GM23338 (cell line): ENCODE data around the gene GRK5. TPM values are rescaled to one million over a fixed set of nuclear protein-coding genes. Genes with fewer than 3 reads are reported as not detected.

ENCODE experiments used
- ATAC-seq: fragments of 200-7000 bp; cut with Tn5 transposase; 3 replicates; pipeline ENCODE4 v1.9.1; 2020
- DNase-seq: peaks from one replicate; pipeline ENCODE4 v3.0.0-alpha.2; 2015; ENCODE audit warnings: low spot score
- H2AFZ ChIP-seq: fragments of 200-600 bp; sonication (generic); 2 replicates; pipeline ENCODE4 v1.8.0; 2016; ENCODE audit warnings: antibody characterized with exemption, mild to moderate bottlenecking, moderate library complexity
- H3F3A ChIP-seq: fragments of 200-600 bp; sonication (generic); replicated peaks from 2 replicates; pipeline ENCODE4 v1.8.0; 2017; ENCODE audit warnings: antibody characterized with exemption, mixed run types, low read depth
- H3K27ac ChIP-seq: fragments of 200-600 bp; sonication (generic); 2 replicates; pipeline ENCODE4 v1.6.1; 2016; ENCODE audit warnings: low read depth
- H3K27me3 ChIP-seq: fragments of 200-600 bp; sonication (generic); 2 replicates; pipeline ENCODE4 v1.8.0; 2016; ENCODE audit warnings: mild to moderate bottlenecking, mixed run types, moderate library complexity; ENCODE audit not compliant: insufficient read depth
- H3K36me3 ChIP-seq: fragments of 200-600 bp; sonication (generic); 2 replicates; pipeline ENCODE4 v1.8.0; 2016; ENCODE audit warnings: mild to moderate bottlenecking; ENCODE audit not compliant: insufficient read depth
- H3K4me1 ChIP-seq: fragments of 200-600 bp; sonication (generic); 2 replicates; pipeline ENCODE4 v1.8.0; 2016; ENCODE audit warnings: mild to moderate bottlenecking, moderate library complexity; ENCODE audit not compliant: insufficient read depth
- H3K4me2 ChIP-seq: fragments of 200-600 bp; sonication (generic); 2 replicates; pipeline ENCODE4 v1.7.1; 2017; ENCODE audit warnings: mixed run types
- H3K4me3 ChIP-seq: fragments of 200-600 bp; sonication (generic); 2 replicates; pipeline ENCODE4 v1.6.1; 2016; ENCODE audit warnings: mixed run types
- H3K79me2 ChIP-seq: fragments of 200-600 bp; sonication (generic); replicated peaks from 2 replicates; pipeline ENCODE4 v1.8.0; 2017; ENCODE audit warnings: mild to moderate bottlenecking; ENCODE audit not compliant: insufficient read depth
- H3K9me2 ChIP-seq: fragments of 200-600 bp; sonication (generic); 2 replicates; pipeline ENCODE4 v1.8.0; 2017; ENCODE audit not compliant: insufficient read depth
- H4K20me1 ChIP-seq: fragments of 200-600 bp; sonication (generic); replicated peaks from 2 replicates; pipeline ENCODE4 v1.8.0; 2017; ENCODE audit warnings: mild to moderate bottlenecking; ENCODE audit not compliant: insufficient read depth
- H3K27ac Mint-ChIP-seq: 2 replicates; pipeline ENCODE4 v1.8.0; 2020; ENCODE audit warnings: inconsistent platforms, mild to moderate bottlenecking, moderate library complexity, mixed read lengths
- H3K27me3 Mint-ChIP-seq: 3 replicates; pipeline ENCODE4 v1.8.0; 2022; ENCODE audit warnings: low read depth, mild to moderate bottlenecking, moderate library complexity, mixed read lengths, inconsistent platforms; ENCODE audit not compliant: insufficient read depth, poor library complexity
- H3K36me3 Mint-ChIP-seq: 3 replicates; pipeline ENCODE4 v1.8.0; 2021; ENCODE audit warnings: low read depth, mild to moderate bottlenecking, inconsistent platforms, moderate library complexity, mixed read lengths
- H3K4me1 Mint-ChIP-seq: 3 replicates; pipeline ENCODE4 v1.8.0; 2020; ENCODE audit warnings: mild to moderate bottlenecking, inconsistent platforms, mixed read lengths
- H3K4me3 Mint-ChIP-seq: 3 replicates; pipeline ENCODE4 v1.8.0; 2021; ENCODE audit warnings: moderate library complexity, mild to moderate bottlenecking, inconsistent platforms, mixed read lengths
- H3K9me3 Mint-ChIP-seq: 3 replicates; pipeline ENCODE4 v1.8.0; 2020; ENCODE audit warnings: moderate library complexity, mild to moderate bottlenecking, inconsistent platforms, mixed read lengths
- CREB1 ChIP-seq: fragments of 250-450 bp; sonication (Bioruptor Pico); IDR thresholded peaks from 2 replicates; pipeline ENCODE4 v1.5.0; 2020; ENCODE audit warnings: low read depth, mild to moderate bottlenecking, moderate library complexity
- EZH2 ChIP-seq: fragments of 200-600 bp; sonication (generic); IDR thresholded peaks from one replicate; pipeline ENCODE4 v1.8.0; 2017; ENCODE audit warnings: antibody characterized with exemption, mild to moderate bottlenecking, low read depth; ENCODE audit not compliant: unreplicated experiment
- EZH2phosphoT487 ChIP-seq: fragments of 200-600 bp; sonication (generic); IDR thresholded peaks from one replicate; pipeline ENCODE4 v1.8.1; 2018; ENCODE audit warnings: antibody characterized with exemption; ENCODE audit not compliant: unreplicated experiment
- JUNB ChIP-seq: IDR thresholded peaks from one replicate; pipeline ENCODE4 v1.6.1; 2016; ENCODE audit warnings: antibody characterized with exemption; ENCODE audit not compliant: unreplicated experiment
- NANOG ChIP-seq: IDR thresholded peaks from 2 replicates; pipeline ENCODE4 v1.6.1; 2016; ENCODE audit warnings: antibody characterized with exemption, borderline replicate concordance
- STAT1 ChIP-seq: IDR thresholded peaks from one replicate; pipeline ENCODE4 v1.6.1; 2016; ENCODE audit warnings: antibody characterized with exemption; ENCODE audit not compliant: unreplicated experiment
- ZNF114 ChIP-seq: fragments of 250-450 bp; sonication (Bioruptor Pico); IDR thresholded peaks from 2 replicates; pipeline ENCODE4 v1.5.0; 2020; ENCODE audit warnings: mild to moderate bottlenecking, moderate library complexity
- polyA plus RNA-seq: library from polyadenylated mRNA; unstranded; fragments of >200 nt; fragmentation: Nextera tagmentation; extraction: Ambion mirVana; gene quantifications from 2 replicates; pipeline ENCODE4 v1.2.1, GENCODE V29; 2016
- total RNA-seq: library from RNA; depleted of rRNA; stranded (reverse); fragments of >200 nt; shearing (Covaris generic); gene quantifications from 2 replicates; pipeline ENCODE4 v1.2.3, GENCODE V29; 2014
- TF ChIP-seq, protein P1 (sequence below): IDR thresholded peaks from one replicate; pipeline ENCODE4 v1.6.1; 2018; ENCODE audit warnings: antibody characterized with exemption; ENCODE audit not compliant: unreplicated experiment
- TF ChIP-seq, protein P2 (sequence below), 2 experiments: fragments of 200-600 bp in 1 of 2; sonication (generic) in 1 of 2; conservative IDR thresholded peaks; 2 replicates each; pipeline versions ENCODE4 v1.5.1 to v1.6.1; 2016 to 2017; ENCODE audit warnings: antibody characterized with exemption in 2 of 2, low read depth in 2 of 2, mild to moderate bottlenecking in 2 of 2, moderate library complexity in 1 of 2
- TF ChIP-seq, protein P3 (sequence below): fragments of 250-450 bp; sonication (Bioruptor Pico); IDR thresholded peaks from 2 replicates; pipeline ENCODE4 v1.5.0; 2020; ENCODE audit warnings: mild to moderate bottlenecking, moderate library complexity

The GRK5 gene
- total and polyA plus RNA-seq, 2 experiments from 2014 or later: 0.53 to 2.0 TPM

DNA sequence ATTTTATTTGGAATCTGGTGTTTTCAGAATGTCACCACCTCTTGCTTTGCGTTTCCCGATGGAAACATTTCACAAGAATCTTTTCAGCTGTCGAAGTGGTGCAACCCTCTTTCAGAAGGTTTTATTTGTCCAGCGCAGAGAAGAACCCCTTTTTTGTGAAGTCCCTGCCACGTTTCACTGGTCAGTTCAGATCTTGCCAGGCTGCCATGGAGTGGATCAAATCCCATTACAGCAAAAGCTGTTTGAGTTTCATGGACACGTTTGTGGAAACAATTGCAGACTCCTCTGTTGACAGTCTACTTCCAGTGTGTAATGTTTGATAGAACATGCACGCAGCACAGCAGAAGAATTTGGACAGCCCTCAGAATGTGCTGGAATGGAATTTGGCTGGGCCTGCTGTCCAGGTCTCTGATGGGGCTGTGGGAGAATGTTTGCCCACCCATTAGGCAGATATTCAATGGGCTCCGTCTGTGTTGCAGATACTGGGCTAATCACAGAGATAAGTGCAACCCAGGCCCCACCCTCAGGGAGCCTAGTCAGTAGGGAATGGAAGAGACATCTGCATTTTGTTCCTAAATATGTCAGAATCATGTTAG is 143.2 kb downstream of the GRK5 start:
- H3K27ac ChIP-seq: no peak overlapping the region
- DNase-seq: no peak
- H3K27me3 Mint-ChIP-seq: no peaks in the 10 kb centered on the region
- no peaks in the 10 kb centered on the region for H3K36me3 ChIP-seq
- H3K27me3 ChIP-seq: no peaks in the 10 kb centered on the region
- H3K9me2 ChIP-seq: 0 out of 2 replicates have a peak, but pooled peaks cover 3% of the 10 kb centered on the region
- no peak for ATAC-seq
- no peak overlapping the region for H3K4me3 Mint-ChIP-seq
- no peaks in the 10 kb centered on the region for H3F3A ChIP-seq
- H3K4me1 ChIP-seq: no peaks in the 10 kb centered on the region
- TF ChIP-seq STAT1: no peak
- TF ChIP-seq ZNF114 (CRISPR knock-in tag): no peak
- H3K36me3 Mint-ChIP-seq: peaks cover 4% of the 10 kb centered on the region; the same call in 1 of the 3 replicates
- no peak overlapping the region for H3K4me2 ChIP-seq
- H3K9me3 Mint-ChIP-seq: peaks cover 22% of the 10 kb centered on the region
- H3K79me2 ChIP-seq: no peaks in the 10 kb centered on the region
- no peak overlapping the region for H2AFZ ChIP-seq
- H4K20me1 ChIP-seq: no peaks in the 10 kb centered on the region
- no peaks in the 10 kb centered on the region for H3K4me1 Mint-ChIP-seq
- H3K4me3 ChIP-seq: no peak overlapping the region
- no peak overlapping the region for H3K27ac Mint-ChIP-seq

DNA sequence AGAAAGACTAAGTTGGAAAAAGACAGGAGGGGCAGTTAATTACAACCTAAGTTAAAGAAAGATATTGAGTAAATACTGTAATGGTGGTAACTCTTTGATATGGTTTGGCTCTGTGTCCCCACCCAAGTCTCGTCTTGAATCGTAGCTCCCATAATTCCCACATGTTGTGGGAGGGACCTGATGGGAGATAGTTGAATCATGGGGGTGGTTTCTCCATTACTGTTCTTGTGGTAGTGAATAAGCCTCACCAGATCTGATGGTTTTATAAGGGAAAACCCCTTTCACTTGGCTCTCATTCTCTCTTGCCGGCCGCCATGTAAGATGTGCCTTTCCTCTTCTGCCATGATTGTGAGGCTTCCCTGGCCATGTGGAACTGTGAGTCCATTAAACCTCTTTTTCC is 143.8 kb downstream of the GRK5 start:
- H3K4me2 ChIP-seq: no peak overlapping the region
- no peak for ATAC-seq
- no peaks in the 10 kb centered on the region for H3K79me2 ChIP-seq
- H3F3A ChIP-seq: no peaks in the 10 kb centered on the region
- H4K20me1 ChIP-seq: no peaks in the 10 kb centered on the region
- H3K9me3 Mint-ChIP-seq: peaks cover 28% of the 10 kb centered on the region
- H2AFZ ChIP-seq: no peak overlapping the region
- no peak overlapping the region for H3K27ac ChIP-seq
- no peak for DNase-seq
- H3K27ac Mint-ChIP-seq: no peak overlapping the region
- no peaks in the 10 kb centered on the region for H3K4me1 Mint-ChIP-seq
- H3K9me2 ChIP-seq: 0 out of 2 replicates have a peak, but pooled peaks cover 3% of the 10 kb centered on the region
- H3K27me3 ChIP-seq: no peaks in the 10 kb centered on the region
- no peak overlapping the region for H3K4me3 Mint-ChIP-seq
- no peak overlapping the region for H3K4me3 ChIP-seq
- H3K4me1 ChIP-seq: no peaks in the 10 kb centered on the region
- peaks cover 10% of the 10 kb centered on the region; the same call in 2 of the 3 replicates for H3K36me3 Mint-ChIP-seq
- no peaks in the 10 kb centered on the region for H3K27me3 Mint-ChIP-seq
- H3K36me3 ChIP-seq: no peaks in the 10 kb centered on the region
- TF ChIP-seq JUNB (no peak), EZH2phosphoT487 (no peak), EZH2 (no peak), CREB1 (CRISPR knock-in tag) (no peak), ZNF114 (CRISPR knock-in tag) (no peak), NANOG (no peak)
- TF ChIP-seq, protein P1, sequence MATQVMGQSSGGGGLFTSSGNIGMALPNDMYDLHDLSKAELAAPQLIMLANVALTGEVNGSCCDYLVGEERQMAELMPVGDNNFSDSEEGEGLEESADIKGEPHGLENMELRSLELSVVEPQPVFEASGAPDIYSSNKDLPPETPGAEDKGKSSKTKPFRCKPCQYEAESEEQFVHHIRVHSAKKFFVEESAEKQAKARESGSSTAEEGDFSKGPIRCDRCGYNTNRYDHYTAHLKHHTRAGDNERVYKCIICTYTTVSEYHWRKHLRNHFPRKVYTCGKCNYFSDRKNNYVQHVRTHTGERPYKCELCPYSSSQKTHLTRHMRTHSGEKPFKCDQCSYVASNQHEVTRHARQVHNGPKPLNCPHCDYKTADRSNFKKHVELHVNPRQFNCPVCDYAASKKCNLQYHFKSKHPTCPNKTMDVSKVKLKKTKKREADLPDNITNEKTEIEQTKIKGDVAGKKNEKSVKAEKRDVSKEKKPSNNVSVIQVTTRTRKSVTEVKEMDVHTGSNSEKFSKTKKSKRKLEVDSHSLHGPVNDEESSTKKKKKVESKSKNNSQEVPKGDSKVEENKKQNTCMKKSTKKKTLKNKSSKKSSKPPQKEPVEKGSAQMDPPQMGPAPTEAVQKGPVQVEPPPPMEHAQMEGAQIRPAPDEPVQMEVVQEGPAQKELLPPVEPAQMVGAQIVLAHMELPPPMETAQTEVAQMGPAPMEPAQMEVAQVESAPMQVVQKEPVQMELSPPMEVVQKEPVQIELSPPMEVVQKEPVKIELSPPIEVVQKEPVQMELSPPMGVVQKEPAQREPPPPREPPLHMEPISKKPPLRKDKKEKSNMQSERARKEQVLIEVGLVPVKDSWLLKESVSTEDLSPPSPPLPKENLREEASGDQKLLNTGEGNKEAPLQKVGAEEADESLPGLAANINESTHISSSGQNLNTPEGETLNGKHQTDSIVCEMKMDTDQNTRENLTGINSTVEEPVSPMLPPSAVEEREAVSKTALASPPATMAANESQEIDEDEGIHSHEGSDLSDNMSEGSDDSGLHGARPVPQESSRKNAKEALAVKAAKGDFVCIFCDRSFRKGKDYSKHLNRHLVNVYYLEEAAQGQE: no peak
- TF ChIP-seq, protein P2, sequence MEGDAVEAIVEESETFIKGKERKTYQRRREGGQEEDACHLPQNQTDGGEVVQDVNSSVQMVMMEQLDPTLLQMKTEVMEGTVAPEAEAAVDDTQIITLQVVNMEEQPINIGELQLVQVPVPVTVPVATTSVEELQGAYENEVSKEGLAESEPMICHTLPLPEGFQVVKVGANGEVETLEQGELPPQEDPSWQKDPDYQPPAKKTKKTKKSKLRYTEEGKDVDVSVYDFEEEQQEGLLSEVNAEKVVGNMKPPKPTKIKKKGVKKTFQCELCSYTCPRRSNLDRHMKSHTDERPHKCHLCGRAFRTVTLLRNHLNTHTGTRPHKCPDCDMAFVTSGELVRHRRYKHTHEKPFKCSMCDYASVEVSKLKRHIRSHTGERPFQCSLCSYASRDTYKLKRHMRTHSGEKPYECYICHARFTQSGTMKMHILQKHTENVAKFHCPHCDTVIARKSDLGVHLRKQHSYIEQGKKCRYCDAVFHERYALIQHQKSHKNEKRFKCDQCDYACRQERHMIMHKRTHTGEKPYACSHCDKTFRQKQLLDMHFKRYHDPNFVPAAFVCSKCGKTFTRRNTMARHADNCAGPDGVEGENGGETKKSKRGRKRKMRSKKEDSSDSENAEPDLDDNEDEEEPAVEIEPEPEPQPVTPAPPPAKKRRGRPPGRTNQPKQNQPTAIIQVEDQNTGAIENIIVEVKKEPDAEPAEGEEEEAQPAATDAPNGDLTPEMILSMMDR (conservative IDR thresholded peaks at IDR 0.05; ENCODE audit: low read depth in 2 of 2): no peak
- TF ChIP-seq, protein P3, sequence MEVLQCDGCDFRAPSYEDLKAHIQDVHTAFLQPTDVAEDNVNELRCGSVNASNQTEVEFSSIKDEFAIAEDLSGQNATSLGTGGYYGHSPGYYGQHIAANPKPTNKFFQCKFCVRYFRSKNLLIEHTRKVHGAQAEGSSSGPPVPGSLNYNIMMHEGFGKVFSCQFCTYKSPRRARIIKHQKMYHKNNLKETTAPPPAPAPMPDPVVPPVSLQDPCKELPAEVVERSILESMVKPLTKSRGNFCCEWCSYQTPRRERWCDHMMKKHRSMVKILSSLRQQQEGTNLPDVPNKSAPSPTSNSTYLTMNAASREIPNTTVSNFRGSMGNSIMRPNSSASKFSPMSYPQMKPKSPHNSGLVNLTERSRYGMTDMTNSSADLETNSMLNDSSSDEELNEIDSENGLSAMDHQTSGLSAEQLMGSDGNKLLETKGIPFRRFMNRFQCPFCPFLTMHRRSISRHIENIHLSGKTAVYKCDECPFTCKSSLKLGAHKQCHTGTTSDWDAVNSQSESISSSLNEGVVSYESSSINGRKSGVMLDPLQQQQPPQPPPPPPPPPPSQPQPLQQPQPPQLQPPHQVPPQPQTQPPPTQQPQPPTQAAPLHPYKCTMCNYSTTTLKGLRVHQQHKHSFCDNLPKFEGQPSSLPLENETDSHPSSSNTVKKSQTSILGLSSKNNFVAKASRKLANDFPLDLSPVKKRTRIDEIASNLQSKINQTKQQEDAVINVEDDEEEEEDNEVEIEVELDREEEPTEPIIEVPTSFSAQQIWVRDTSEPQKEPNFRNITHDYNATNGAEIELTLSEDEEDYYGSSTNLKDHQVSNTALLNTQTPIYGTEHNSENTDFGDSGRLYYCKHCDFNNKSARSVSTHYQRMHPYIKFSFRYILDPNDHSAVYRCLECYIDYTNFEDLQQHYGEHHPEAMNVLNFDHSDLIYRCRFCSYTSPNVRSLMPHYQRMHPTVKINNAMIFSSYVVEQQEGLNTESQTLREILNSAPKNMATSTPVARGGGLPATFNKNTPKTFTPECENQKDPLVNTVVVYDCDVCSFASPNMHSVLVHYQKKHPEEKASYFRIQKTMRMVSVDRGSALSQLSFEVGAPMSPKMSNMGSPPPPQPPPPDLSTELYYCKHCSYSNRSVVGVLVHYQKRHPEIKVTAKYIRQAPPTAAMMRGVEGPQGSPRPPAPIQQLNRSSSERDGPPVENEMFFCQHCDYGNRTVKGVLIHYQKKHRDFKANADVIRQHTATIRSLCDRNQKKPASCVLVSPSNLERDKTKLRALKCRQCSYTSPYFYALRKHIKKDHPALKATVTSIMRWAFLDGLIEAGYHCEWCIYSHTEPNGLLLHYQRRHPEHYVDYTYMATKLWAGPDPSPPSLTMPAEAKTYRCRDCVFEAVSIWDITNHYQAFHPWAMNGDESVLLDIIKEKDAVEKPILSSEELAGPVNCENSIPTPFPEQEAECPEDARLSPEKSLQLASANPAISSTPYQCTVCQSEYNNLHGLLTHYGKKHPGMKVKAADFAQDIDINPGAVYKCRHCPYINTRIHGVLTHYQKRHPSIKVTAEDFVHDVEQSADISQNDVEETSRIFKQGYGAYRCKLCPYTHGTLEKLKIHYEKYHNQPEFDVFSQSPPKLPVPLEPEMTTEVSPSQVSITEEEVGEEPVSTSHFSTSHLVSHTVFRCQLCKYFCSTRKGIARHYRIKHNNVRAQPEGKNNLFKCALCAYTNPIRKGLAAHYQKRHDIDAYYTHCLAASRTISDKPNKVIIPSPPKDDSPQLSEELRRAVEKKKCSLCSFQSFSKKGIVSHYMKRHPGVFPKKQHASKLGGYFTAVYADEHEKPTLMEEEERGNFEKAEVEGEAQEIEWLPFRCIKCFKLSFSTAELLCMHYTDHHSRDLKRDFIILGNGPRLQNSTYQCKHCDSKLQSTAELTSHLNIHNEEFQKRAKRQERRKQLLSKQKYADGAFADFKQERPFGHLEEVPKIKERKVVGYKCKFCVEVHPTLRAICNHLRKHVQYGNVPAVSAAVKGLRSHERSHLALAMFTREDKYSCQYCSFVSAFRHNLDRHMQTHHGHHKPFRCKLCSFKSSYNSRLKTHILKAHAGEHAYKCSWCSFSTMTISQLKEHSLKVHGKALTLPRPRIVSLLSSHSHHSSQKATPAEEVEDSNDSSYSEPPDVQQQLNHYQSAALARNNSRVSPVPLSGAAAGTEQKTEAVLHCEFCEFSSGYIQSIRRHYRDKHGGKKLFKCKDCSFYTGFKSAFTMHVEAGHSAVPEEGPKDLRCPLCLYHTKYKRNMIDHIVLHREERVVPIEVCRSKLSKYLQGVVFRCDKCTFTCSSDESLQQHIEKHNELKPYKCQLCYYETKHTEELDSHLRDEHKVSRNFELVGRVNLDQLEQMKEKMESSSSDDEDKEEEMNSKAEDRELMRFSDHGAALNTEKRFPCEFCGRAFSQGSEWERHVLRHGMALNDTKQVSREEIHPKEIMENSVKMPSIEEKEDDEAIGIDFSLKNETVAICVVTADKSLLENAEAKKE (CRISPR knock-in tag): no peak
